ENCODE data around the gene SGF29.

The SGF29 gene

DNA sequence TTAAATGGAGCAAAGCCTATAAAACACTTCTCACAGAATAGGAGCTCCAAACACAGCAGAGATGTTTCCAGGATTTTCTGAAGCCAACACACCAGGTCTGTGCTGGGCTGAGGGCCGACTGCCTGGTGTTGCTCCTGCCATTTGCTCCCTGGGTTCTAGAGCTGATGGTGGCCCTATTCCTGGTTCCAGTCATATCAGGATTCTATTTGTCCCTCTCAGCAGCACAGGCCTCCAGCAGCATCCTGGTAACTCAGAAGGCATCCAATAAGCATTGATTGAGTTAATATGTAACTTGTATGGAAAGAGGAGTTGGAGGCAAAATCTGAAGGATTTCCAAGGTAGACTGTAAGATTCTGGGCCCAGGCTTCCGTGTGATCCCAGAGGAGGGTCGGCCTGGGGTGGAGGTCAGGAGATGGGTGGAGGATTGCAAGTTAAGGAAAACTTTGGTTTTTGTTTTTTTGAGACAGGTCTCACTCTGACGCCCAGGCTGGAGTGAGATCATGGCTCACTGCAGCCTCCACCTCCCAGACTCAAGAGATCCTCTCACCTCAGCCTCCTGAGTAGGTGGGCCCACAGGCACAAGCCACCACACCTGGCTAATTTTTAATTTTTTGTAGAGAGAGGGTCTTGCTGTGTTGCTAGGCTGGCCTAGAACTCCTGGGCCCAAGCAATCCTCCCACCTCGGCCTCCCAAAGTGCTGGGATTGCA lies 20.6 kb upstream of the SGF29 start:
- no peak overlapping the region for H3K4me3 ChIP-seq (ENCODE audit: low read depth, low read length)

DNA sequence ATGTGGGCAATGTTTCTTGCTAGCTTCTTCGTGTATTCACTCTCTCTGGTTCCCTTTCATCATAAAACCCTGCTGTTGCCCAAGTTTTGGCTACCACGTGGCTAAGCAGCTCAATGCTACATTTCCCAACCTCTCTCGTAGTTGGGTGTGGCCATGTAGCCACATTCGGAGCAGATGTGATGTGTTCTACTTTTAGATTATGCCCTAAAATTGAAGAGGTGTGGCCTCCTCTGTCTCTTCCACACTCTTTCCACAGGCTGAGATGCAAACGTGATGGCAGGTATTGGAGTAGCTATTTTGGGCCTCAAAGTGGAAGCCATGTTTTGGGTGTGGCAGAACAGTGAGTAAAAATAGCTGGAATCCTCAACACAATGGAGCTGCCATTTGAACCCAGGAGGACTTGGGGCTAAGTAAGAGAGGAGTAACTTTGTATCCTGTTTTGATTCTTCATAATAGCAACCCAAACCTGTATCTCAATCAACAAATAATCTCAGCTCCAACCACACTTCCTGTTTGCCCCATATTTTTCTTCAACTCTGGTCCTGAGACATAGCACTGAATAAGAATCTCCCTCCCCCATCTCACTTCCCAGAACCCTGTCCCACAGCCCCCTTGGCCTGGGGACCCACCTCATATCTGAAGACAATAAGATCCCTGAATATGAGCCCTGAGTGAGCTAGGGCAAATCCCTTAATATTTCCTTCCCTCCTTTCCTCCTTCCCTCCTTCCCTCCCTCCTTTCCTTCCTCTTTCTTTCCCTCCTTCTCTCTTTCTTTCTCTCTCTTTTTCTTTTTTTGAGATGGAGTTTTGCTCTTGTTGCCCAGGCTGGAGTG lies 19.0 kb upstream of the SGF29 start:
- H3K4me3 ChIP-seq (ENCODE audit: low read depth, low read length): no peak overlapping the region
- DNase-seq (ENCODE audit: low read depth): peak; percentile 41
- TF ChIP-seq, protein P1, sequence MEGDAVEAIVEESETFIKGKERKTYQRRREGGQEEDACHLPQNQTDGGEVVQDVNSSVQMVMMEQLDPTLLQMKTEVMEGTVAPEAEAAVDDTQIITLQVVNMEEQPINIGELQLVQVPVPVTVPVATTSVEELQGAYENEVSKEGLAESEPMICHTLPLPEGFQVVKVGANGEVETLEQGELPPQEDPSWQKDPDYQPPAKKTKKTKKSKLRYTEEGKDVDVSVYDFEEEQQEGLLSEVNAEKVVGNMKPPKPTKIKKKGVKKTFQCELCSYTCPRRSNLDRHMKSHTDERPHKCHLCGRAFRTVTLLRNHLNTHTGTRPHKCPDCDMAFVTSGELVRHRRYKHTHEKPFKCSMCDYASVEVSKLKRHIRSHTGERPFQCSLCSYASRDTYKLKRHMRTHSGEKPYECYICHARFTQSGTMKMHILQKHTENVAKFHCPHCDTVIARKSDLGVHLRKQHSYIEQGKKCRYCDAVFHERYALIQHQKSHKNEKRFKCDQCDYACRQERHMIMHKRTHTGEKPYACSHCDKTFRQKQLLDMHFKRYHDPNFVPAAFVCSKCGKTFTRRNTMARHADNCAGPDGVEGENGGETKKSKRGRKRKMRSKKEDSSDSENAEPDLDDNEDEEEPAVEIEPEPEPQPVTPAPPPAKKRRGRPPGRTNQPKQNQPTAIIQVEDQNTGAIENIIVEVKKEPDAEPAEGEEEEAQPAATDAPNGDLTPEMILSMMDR (conservative IDR thresholded peaks at IDR 0.05; ENCODE audit: low read depth, low read length): no peak

More for the DNA sequence above, 20.6 kb upstream of the SGF29 start:
- TF ChIP-seq, protein P1 (conservative IDR thresholded peaks at IDR 0.05; ENCODE audit: low read depth, low read length): no peak
- no peak for DNase-seq (ENCODE audit: low read depth)

DNA sequence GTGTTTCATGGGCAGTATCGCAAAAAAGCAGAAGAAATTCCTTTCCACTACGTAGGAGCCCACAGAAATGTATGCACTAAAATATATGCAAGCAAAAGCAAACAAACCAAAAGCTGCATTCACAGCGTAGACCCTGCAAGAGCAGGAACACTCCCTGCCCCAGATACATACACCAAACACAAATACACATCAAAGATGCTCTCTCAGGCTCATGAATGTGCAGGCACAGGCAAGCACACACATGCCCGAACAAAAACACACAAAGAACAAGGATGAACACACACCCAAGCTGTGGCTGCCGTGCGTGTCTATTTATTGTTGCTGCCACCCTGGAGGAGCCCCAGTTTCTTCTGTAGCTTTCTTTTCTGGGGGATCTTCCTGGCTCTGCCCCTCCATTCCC lies 16.6 kb upstream of the SGF29 start:
- TF ChIP-seq, protein P1 (conservative IDR thresholded peaks at IDR 0.05; ENCODE audit: low read depth, low read length): no peak
- peak overlapping the region; percentile 63 for H3K4me3 ChIP-seq (ENCODE audit: low read depth, low read length)
- DNase-seq (ENCODE audit: low read depth): no peak

DNA sequence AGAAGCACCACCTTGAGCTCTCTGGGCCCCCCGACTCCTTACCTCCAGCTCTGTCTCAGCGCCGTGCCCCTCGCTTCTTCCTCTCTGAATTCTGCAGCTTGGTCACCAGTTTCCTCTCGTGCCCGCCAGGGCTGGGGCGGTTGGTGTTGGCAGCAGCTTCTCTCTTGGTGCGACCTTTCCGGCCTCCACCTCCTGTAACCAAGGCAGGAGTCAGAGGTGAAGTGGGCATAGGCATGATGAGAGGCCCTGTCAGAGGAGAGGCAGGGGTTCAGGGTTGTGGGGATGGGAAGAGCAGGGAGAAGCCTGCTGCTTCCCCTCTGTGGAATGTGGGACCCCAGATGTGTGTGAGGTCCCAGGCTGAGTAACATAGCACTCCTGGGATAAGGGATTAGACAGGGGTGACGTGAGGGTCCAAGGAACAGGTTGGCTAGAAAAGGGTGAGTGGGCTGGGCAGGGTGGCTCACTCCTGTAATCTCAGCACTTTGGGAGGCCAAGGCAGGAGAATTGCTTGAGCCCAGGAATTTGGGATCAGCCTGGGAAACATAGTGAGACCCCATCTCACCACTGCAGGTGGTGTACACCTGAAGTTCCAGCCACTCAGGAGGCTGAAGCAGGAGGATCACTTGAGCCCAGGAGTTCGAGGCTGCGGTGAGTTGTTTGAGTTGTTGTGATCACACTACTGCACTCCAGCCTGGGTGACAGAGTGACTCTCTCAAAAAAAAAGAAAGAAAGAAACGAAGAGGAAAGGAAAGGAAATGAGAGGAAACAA lies 15.6 kb upstream of the SGF29 start:
- DNase-seq (ENCODE audit: low read depth): no peak
- TF ChIP-seq, protein P1 (conservative IDR thresholded peaks at IDR 0.05; ENCODE audit: low read depth, low read length): no peak
- H3K4me3 ChIP-seq (ENCODE audit: low read depth, low read length): peak overlapping the region; percentile 63

DNA sequence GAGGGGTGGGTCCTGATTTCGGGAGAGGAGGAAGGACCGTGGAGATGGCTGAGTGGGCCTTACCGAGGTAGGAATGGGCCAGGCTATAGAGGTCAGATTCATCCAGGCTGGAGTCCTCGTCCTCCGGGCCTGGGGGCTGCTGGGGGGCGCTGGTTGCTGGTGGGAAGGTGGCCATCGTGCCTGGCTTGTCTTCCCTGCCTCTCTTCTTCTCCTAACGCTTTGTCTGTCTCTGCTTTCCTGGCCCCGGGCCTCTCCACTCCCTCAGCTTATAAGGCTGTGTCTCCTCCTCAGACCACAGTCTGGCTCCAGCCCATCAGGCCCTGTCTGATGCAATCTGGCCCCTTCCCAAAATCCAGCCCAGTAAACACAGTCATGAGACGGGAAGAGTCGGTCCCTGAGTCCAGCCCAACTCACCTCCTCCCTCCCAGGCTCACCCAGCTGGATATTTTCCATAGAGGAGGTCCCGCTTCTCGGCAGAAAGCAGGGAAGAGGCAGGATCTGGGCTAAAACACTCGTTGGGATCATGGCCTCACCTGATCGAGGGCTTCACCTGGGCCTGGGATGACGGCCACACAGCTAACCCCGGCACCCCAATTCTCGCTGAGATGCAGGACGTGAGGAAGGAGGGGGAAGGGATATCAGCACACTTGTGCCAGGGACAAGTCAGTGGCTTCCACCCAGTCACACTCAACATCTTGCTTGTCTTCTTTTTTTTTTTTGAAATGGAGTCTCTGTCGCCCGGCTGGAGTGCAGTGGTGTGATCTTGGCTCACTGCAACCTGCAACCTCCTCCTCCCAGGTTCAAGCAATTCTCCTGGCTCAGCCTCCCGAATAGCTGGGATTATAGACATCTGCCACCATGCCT lies 14.8 kb upstream of the SGF29 start, which contains the start of gene NUPR1:
Gene NUPR1, minus strand, starts transcription at position 242 of the 864 bp plus-strand sequence. Its CDS starts 67 bp downstream, at position 175.
- DNase-seq (ENCODE audit: low read depth): peak; percentile 98
- TF ChIP-seq, protein P1 (conservative IDR thresholded peaks at IDR 0.05; ENCODE audit: low read depth, low read length): no peak
- H3K4me3 ChIP-seq (ENCODE audit: low read depth, low read length): peak within 1 kb of the TSS; percentile 63

DNA sequence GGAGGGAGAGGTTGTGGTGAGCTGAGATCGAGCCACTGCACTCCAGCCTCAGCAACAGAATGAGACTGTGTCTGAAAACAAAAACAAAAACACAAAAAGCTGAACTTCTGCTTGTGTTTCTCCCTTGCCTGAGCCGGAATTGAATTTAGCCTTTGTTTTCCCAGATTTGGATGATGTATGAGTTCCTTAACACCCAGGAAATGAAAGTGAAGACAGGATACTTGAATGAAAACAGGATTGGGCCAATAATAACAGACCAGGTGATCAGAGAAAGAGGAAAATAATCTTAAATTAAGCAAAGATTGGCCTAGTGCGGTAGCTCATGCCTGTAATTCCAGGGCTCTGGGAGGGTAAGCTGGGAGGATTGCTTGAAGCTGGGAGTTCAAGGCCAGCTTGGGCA lies 13.4 kb upstream of the SGF29 start:
- no peak overlapping the region for H3K4me3 ChIP-seq (ENCODE audit: low read depth, low read length)
- no peak for DNase-seq (ENCODE audit: low read depth)
- TF ChIP-seq, protein P1 (conservative IDR thresholded peaks at IDR 0.05; ENCODE audit: low read depth, low read length): no peak
